ENCODE measurements around the gene MMRN2.

DNA sequence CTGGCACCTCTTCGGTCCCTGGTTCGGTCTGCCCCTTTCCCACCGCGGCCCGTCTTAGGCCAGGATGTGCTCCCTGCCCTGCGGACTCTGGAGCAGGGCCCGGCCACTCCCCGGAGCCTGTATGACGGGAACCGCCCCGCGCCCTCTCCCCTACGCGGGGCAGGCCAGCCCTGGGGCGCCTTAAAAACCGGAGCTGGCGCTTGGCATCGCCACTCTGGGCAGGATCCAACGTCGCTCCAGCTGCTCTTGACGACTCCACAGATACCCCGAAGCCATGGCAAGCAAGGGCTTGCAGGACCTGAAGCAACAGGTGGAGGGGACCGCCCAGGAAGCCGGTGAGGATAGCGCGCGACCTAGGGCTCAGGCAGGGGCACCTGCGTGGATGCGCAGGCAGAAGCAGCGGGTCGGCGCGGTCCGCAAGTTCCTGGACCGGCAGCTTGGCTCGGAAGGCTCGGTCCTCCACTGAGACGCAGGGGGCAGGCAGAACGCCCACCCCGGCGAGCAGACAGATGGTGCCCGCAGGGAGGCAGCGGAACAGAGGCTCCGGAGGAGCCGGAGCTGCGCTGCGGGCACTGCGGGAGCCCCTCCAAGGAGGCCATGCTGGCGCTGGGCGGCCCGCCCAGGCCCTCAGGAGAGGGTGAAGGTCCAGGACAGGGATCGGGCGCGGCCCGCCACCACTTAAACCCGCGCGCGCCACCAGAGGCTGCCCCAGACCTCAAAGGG lies 11.0 kb upstream of the MMRN2 start, which contains the start of gene ADIRF:
- TF ChIP-seq, protein P1, sequence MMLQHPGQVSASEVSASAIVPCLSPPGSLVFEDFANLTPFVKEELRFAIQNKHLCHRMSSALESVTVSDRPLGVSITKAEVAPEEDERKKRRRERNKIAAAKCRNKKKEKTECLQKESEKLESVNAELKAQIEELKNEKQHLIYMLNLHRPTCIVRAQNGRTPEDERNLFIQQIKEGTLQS (IDR thresholded peaks at IDR 0.05) = no peak
- TF ChIP-seq JUND (IDR thresholded peaks at IDR 0.05) = no peak
- TF ChIP-seq HNF4A (conservative IDR thresholded peaks at IDR 0.05) = peak; percentile 43 to 48

Measured in liver (tissue), 2 donors.